Measurements from ENCODE around the gene SCT.
"Not testable (repeated sequence)": the region's sequence is repeated elsewhere in the genome, so short reads cannot be mapped to it uniquely, and the experiment has no call there.

Gene SCT, protein sequence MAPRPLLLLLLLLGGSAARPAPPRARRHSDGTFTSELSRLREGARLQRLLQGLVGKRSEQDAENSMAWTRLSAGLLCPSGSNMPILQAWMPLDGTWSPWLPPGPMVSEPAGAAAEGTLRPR

DNA sequence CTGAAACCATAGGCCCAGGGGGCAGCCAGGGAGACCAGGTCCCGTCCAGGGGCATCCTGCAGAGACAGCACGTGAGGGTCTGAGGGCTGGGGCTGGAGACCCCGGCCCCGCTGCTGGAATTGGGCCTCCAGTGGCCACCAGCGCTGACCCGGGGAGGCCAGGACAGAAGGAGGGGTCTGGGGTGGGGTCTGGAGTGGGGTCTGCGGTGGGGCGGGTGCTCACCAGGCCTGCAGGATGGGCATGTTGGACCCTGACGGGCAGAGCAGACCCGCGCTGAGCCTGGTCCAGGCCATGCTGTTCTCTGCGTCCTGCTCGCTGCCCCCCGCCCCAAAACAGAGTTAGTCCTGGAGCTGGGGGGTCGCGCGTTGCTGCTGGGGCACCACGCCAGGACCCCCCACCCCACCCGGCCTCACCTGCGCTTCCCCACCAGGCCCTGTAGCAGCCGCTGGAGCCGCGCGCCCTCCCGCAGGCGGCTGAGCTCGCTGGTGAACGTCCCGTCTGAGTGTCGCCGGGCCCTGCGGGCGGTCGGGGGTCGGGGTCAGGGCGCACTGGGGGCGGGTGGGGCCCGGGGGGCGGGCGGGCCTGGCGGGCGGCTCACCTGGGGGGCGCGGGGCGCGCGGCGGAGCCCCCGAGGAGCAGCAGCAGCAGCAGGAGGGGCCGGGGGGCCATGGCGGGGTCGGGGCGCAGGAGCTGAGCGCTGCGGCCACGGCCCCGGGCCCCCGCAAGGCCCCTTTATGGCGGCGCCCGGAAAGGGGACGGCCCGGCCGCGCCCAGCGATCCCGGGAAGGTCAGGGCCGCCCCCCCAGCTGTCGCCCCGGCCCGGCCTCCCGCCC is at the start of gene SCT:
Gene SCT (minus strand): TSS at position 707 of the 833 bp plus-strand sequence. CDS start 38 bp downstream, at position 669.
- no peak for DNase-seq

DNA sequence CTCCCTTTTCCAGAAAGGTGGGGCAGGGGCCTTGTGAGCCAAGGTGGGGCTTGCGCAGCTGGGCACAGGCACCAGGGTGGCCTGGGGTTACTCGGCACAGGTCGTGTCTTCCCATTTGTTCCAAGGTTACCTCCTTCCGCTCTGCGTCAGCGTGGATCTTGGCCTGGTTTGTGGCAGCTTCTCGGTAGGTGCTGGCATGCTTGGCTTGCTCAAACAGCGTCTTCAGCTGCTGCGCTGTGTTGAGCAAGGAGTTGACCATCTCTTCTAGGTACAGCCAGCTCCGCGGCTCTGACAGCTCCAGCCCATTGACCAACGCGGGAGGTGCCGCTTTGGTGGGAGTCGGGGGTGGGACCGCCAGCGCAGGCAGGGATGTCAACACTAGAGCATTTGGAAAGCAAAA is 47.4 kb upstream of the SCT start:
- no peak for DNase-seq

DNA sequence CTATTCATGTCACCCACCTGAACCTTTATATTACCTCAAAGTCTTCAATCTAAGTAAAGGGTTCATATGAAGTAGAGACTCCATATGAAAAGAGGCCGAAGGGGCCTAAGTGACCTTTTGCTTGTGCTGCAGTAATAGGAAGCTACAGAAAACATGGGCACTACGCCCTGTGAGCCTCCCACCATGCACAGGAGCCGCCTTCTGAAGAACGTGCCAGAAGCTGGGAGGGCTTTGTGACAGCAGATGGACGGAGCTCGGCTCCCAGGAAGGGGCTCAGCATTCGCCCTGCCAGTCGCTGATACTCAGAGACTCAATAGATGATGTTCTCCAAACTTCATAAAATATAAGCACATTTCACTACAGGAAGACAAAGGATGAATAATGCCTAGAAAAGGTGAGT is 46.9 kb upstream of the SCT start:
- DNase-seq = no peak

DNA sequence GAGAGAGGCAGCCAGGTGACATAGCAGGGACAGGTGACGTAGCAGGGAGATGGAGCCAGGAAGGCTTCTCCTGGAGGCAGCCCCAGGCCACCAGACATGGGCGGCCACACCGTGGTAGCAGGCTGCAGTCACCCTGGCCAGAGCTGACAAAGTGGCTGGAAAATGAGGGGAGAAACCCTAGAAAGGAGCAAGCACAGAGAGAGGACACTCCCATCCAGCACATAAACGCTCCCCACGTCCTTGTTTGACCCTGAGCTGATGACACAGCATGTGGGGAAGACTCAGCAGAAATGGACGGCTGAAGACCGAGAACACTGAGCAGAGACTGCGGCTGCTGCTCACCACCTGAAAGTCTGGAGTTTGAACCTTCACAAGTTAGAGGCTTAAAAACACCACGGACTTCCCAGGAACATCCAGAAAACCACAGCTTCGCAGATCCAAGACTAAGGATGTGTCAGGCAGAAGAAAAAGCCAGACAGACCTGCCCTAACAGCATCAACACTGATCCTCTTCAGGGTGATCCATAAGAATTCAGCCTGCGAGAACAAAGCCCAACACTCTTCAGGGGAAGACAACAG is 38.8 kb upstream of the SCT start:
- no peak for DNase-seq

DNA sequence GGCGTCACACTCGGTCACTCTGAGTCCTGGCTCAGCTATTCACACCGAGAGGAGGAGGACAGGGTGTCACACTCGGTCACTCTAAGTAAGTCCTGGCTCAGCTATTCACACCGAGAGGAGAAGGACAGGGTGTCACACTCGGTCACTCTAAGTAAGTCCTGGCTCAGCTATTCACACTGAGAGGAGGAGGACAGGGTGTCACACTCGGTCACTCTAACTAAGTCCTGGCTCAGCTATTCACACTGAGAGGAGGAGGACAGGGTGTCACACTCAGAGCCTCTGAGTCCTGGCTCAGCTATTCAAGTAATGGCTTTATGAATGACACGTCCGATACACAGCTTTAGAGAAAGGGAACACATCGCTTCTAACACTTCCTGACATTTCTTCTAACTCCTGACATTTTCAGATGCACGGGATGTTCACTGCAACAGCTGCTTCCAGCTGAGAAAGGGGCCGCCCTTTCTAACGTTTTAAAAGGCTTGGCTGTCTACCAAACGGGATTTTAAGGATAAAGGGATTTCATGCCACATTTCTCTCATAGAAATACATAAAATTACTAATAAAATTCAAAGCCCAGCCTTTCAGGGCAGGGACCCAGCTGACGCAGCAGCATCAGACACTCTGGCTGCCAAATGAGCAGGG is 38.2 kb upstream of the SCT start:
- no peak for DNase-seq

DNA sequence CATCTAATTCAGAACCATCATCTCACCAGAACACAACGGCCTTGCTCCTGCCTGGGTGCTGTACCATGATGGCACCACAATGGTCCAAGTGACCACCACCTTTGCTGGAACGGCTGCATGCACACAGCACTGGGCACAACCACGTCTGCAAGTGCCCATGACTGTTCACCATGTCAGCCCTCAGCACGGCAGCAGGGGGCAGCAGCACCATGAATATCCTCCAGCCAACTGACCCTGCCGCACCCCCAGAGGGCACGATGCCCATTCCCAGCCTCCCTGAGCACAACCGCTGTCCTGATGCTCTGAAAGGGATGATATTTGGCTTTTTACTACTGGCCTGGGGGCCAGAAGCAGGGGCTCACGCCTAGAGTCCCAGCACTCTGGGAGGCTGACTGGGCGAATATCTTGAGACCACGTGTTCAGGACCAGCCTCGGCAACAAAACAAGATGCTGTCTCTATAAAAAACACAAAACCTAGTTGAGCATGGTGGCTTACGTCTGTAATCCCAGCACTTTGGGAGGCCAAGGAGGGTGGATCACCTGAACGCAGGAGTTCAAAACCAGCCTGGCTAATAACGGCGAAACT is 35.8 kb upstream of the SCT start:
- no peak for DNase-seq

DNA sequence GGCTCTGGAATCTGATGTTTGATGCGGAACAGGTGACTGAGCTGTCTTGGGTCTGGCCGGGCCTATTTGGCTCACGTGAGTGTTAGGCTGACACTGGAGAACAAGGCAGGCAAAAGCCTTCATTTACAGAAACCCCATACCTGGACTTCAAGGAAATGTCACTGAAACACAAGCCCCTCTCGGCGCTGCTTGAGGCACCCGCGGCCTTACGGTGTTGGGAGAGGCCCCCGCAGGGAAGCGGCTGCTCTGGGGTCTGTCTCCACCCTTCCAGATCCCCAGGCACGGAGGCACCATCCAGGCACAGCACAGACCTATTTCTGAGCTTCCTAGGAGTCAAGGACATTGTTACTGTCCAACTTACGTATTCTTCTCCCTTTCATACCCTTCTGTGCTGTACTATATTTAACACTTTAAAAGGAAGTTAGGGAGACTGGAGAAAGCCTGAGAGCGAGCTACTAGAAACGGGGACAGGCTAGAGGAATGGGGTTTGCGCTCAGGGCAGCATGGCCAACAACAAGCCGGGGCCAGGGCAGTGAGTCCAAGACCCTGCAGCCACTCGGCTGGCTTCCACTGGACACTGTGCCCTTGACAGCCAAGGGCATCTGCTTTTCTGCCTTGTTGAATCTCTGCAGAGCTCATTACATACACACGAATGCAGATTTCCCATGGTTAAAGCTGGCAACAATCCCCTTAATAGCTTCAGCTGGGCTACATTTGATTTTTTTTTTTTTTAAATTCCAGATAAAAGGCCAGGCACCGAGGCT is 33.9 kb upstream of the SCT start:
- DNase-seq = no peak

DNA sequence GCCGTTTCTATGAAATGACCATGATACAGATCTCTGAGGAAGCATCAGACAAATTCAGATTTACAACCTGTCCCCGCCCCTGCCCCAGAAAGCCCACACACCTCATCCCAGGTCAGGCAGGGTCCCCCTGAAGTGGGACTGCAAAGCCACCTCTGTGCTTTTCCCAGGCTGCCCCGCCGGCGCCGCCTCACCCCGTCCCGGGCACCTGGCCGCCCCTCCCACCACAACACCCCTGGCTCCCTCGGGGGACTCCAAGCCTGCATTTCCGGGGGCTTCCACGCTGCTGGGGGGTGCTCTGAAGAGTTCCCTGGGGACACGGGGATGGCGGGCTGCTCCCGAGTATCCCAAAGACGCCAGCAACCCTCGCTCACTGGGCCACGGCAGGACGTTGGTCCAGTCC is 33.3 kb upstream of the SCT start:
- no peak for DNase-seq

DNA sequence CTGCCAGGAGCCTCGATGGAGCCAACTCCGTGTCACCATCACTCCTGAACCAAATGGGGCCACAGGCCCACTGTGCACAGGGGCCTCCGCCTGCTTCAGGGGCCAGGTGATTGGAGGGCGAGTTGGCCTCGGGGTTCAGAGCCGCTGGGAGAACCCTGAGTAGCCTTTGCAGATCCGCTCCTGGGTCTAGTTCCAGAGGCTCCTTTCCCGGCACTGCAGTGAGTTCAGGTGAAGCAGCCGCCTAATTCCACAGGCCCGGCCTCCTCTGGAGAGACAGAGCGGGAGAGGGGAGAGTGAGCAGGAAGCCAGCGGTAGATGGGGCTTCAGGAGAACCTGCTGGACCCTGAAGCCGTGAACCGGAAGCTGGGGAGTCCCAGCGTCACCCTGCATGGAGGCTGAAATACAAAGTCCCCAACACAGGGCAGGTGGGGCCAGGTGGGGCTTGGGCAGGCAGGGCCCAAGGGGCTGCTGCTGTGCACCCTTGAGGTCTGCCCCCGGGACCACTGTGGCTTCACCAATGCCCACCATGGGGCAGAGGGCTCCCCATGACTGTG is 32.6 kb upstream of the SCT start:
- no peak for DNase-seq

DNA sequence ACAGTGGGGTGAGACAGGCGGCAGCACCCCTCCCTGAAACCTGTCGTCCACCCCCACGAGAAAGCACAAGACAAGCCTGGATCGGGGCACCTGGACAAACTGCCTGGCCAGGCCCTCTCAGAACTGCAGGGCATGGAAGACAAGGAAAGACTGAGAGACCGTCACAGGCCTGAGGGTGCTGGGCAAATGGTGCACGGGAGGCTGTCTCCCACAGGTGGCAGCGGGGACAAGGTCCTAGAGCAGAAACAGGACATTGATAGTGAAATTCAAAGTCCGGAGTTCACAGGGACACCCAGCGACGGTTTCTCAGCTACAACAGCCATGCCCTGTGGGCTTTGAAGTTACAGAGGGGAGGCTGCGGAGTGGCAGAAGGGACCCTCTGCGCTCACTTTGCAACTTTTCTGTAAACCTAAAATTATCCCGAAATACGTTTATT is 30.7 kb upstream of the SCT start:
- no peak for DNase-seq

DNA sequence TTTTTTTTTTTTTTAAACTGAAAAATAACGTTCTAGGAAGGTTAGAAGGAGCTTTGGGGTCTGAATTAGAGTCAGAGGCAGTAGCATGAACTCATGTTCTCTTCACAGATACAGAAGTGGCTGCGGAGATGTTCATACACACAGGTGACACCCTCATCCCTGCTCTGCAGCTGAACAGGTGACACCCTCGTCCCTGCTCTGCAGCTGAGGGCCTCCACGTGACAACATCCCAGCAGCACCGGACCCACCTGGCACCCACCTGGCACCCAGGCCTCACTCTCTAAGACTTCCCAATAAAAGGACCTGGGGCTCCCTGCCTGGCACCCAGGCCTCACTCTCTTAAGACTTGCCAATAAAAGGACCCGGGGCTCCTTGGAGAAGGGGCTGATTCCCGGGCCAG is 29.9 kb upstream of the SCT start:
- no peak for DNase-seq

DNA sequence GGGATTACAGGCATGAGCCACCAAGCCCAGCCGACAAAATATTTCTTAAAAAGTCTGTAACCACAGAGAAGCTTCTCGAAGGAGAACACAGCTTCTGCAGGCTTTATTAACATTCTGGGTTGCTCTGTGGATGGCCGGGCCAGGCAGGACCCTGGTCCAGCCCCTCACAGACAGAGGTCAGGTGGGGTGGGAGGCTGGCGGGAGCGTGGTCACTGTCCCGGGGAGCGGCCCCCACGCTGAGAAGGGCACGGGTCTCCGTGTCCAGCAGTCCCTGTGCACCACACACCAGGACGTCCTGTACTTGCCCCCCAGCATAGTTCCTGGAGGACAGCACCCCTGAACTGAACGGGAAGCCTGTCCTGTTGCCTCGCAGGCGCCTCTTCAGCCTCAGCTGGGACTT is 29.4 kb upstream of the SCT start:
- no peak for DNase-seq

DNA sequence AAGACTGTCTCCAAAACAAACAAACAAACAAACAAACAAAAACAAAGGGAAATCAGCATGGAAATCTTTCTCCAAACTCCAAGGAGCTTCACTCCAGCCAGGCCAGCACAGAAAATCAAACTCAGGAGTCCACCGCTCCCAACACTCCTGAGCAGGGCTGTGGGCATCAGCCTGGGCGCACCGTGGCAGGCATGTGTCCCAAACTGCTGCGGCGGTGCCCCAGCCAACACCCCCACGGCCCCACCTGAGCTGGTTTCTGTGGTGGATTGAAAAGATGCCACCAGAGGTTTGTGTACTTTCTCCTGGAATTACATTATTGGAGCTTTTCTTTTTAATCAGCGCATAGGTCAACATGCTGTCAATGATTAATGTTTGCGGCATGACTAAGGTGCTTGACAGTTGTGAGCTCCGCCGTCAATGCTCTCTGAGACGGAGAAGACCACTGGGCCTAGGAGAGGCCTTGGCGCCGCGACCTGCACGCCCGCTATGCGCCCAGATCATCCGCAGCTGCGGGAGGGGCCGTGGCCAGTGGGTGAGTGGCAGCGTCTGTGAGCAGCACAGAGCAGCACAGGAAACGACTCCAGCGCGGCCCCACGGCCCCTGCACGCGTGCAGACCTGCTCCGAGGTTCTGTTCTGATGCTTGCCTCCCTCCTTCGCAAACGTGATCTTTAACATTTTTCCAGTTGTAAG is 28.2 kb upstream of the SCT start:
- no peak for DNase-seq

DNA sequence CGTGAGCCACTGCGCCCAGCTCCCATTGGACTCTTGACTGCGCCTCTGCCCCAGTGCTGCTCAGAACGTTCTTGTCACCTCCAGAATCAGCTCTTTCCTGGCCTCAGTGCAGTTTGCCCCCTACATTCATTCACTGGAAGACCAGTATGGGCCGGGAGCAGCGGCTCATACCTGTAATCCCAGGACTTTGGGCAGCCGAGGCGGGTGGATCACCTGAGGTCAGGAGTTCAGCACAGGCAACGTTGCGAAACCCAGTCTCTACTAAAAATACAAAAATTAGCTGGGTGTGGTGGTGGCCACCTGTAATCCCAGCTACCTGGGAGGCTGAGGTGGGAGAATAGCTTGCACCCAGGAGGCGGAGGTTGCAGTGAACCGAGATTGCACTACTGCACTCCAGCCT is 27.5 kb upstream of the SCT start:
- DNase-seq = not testable (repeated sequence)

DNA sequence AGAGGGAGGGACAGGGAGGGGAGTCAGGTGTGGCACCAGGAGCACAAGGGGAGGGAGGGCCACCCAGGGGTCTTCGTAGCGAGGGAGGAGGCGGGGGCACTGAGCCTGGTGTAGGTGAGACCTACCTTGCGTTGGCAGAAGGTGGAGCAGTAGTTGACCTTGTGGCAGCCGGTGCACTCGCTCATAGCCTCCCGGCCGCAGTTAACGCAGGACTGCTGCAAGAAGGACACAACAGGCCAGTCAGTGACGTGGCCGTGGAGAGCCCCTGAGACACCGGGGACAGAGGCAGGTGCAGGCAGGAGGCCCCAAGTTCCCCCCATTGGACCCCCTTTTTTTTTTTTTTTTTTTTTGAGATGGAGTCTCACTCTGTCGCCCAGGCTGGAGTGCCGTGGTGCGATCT is 26.9 kb upstream of the SCT start:
- DNase-seq = no peak

DNA sequence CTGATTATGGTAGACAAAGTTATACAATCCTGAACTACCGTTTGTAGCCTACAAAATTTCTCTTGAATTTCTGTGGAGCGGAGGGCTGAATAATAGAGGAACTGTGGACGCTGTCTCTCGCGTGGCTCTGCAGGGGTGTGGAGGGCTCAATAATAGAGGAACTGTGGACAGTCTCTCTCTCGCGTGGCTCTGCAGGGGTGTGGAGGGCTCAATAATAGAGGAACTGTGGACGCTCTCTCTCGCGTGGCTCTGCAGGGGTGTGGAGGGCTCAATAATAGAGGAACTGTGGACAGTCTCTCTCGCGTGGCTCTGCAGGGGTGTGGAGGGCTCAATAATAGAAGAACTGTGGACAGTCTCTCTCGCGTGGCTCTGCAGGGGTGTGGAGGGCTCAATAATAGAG is 26.2 kb upstream of the SCT start:
- not testable (repeated sequence) for DNase-seq

DNA sequence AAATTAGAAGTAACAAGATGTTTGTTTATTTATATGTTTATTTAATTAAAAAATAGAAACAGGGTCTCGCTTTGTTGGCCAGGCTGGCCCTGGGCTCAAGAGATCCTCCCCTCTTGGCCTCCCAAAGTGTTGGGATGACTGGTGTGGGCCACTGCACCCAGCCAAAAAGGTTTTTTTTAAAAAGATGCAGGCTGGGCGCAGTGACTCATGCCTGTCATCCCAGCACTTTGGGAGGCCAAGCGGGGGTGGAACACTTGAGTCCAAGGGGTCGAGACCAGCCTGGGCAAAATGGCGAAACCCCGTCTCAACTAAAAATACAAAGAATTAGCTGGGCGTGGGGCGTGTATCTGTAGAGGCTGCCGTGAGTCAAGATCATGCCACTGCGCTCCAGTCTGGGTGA is 23.5 kb upstream of the SCT start:
- no peak for DNase-seq

DNA sequence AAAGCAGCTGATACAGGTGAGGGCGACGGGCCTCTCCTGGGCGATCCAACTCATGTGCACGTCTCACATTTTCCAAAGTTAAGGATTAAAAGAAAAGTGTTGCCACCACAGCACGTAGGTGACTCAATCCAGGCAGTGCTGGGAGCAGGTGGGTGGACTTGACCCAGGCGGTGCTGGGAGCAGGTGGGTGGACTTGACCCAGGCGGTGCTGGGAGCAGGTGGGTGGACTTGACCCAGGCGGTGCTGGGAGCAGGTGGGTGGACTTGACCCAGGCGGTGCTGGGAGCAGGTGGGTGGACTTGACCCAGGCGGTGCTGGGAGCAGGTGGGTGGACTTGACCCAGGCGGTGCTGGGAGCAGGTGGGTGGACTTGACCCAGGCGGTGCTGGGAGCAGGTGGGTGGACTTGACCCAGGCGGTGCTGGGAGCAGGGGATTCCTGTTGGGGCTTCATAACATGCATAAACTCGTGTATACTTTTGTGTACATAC is 20.7 kb upstream of the SCT start:
- not testable (repeated sequence) for DNase-seq

DNA sequence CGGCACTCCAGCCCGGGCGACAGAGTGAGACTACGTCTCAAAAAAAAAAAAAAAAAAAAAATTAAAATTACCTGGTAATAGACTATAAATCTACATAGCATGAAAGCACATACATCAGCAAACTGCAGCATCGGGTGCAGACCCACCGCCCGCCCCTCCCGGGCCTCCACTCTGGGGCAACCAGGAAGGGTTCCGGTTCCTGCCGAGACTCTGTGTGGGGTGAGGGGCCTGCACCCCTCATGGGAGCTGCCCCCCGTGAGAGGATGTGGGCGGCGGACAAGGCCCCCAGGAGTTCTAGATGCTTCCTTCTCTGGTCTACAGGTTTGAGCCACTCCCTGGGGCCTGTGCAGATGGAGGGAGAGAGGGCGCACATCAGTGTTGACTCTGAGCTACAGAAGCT is 19.2 kb upstream of the SCT start:
- no peak for DNase-seq

DNA sequence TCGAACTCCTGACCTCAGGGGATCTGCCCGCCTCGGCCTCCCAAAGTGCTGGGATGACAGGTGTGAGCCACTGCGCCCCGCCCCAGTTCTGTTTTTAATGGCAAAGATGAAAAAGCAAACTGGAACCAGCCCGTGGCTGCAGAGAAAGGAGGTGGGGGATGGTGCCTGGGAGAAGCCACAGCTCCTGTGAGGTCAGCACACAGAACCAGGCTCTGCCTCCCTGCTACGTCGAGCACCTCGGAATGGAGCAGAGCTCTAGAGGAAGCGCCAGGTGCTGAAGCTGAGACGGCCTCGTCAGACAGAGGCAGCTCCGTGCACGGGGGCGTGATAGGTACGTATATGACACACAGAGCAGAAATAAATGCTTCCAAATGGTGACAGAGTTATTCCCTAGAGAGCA is 18.6 kb upstream of the SCT start:
- DNase-seq = no peak

DNA sequence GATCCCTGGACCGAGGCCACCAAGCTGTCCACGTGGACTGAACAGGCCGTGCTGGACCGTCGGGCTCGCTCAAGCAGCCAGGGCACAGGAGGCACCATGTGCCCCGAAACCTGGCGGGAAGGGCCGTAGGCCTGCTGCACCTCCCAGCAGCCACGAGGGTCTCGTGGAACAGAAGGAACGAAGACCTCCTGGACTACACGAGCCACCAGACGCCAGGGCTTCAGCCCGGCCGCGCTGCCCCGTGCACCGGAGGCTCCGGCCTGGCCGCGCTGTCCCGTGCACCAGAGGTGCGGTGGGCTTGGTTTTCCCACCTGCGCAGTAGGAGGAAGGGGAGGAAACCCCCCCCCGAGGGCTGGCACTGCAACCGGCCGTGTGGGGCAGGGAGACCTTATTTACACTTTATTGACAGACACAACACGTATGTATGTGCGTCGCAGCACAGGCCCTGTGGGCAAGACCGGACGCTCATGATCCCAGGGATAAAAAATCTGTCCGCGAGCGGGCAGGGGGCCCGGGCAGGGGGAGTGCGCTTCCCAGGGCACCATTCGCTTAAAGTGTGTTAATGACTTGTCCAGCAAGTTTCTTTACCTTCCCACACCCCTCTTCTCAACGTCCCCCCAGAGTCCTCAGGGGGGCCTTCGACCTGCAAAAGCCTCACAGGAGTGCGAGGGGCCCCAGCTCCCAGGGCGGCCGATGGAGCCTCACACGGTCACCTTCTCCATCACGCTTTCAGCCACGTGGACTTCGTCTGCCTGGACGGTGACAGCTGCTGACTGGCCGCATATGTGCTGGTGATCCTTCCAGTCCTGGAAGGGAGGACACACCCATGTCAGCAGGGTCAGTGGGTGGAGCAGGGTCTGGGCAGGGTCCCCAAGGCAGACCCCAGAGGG is 17.1 kb upstream of the SCT start:
- no peak for DNase-seq
